Urinary bladder (tissue), 4 donors: Measurements from ENCODE around the gene BOC. TPM values are rescaled to one million over a fixed set of nuclear protein-coding genes. Genes with fewer than 3 reads are reported as not detected.

Experiments
- DNase-seq: peaks from one replicate; pipeline ENCODE4 v3.0.0-alpha.2; 2015; ENCODE audit errors: extremely low spot score
- H3K27ac ChIP-seq: one replicate; pipeline ENCODE4 v1.5.1; 2013; ENCODE audit warnings: low read depth, mild to moderate bottlenecking, moderate library complexity
- H3K36me3 ChIP-seq: one replicate; pipeline ENCODE4 v1.6.1; 2013; ENCODE audit warnings: mild to moderate bottlenecking, moderate library complexity; ENCODE audit not compliant: insufficient read depth
- H3K4me1 ChIP-seq: one replicate; pipeline ENCODE4 v1.6.1; 2013; ENCODE audit warnings: mild to moderate bottlenecking, moderate library complexity; ENCODE audit not compliant: insufficient read depth
- H3K4me3 ChIP-seq: one replicate; pipeline ENCODE4 v1.5.1; 2013; ENCODE audit warnings: low read depth, low read length
- WGBS: extraction: QIAGEN DNeasy Blood & Tissue Kit; methylation state at CpG from one replicate; pipeline ENCODE4 v1.1.7; 2013; 5-methylcytosine and 5-hydroxymethylcytosine counted together
- polyA plus RNA-seq: library from polyadenylated mRNA; stranded (reverse); fragments of 200-250 nt; gene quantifications from one replicate; pipeline ENCODE4 v1.2.3, GENCODE V29; 2013
- total RNA-seq: library from RNA; depleted of rRNA; stranded (reverse); fragments of >200 nt; gene quantifications from one replicate; pipeline ENCODE4 v1.2.3, GENCODE V29; 2014
- donor health status: healthy with polysubstance abuse.
- donor health status: healthy.

BOC gene
- total and polyA plus RNA-seq, 2 donors = 53.0 to 73.3 TPM

DNA sequence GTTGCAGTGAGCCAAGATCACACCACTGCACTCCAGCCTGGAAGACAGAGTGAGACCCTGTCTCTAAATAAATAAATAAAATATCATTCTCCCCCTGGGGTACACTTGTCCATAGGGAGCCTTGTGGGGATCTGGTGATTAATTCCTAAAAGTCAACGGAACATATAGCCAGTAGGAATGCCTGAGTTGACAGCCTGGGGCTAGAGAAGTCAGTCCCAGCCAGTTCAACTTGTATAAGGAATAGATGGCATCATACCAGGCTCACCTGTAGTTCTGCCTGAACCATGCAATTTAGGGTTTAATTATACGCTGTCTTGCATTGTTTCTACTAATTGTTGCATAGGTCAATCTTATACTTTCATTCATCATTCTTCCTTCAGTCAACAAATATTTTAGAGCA, 5.9 kb upstream of the BOC start:
- Histone ChIP-seq H3K4me1 (no peaks in the 10 kb centered on the region), H3K27ac (no peak overlapping the region), H3K4me3 (no peak overlapping the region), H3K36me3 (no peaks in the 10 kb centered on the region)
- WGBS = 91% methylated on average over 2 of the region's 2 CpGs
- DNase-seq = no peak

DNA sequence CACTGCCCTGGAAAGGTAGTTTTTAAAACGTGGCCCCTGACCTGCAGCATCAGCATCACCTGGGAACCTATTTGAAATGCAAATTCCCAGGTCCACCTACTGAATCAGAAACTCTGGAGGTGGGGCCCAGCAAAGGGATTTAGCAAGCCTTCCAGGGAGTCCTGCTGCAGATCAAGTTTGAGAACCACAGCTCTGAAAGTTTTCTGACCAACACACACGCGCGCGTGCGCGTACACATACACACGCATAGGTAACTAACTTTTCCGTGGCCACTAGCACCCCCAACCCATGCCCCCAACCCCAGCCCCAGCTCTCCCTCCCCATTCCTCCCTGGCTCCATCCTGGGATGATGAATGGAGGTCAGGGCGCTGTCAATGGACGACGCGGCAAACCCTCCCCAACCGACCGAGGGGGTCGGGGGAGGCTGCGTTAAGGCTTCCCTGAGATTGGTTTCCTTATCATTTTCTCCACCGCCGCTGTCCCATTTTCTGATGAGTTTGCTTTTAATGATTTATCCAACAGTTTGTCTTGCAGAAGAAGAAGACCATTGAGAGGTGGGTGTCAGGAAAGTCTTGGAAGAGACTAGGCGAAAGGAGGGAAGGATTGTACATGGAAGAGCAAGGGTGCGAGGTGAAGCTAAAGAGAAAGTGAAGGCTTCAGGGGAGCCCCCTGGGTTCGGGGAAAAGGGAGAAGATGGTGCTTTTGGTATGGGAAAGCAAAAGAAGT, 590 bp upstream of the BOC start:
- WGBS = 7% methylated on average over 22 of the region's 22 CpGs
- DNase-seq = no peak
- Histone ChIP-seq H3K27ac (no peak overlapping the region), H3K36me3 (no peaks in the 10 kb centered on the region), H3K4me1 (peaks cover 2% of the 10 kb centered on the region), H3K4me3 (peak overlapping the region; percentile 78)

GRCh38 chr3:113212150-113212843, 940 bp downstream of the BOC start:
- Histone ChIP-seq H3K4me3 (peak overlapping the region; percentile 78), H3K27ac (peak overlapping the region; percentile 90), H3K4me1 (peaks cover 2% of the 10 kb centered on the region), H3K36me3 (no peaks in the 10 kb centered on the region)
- no peak for DNase-seq
- WGBS = 1% methylated on average over 62 of the region's 62 CpGs

DNA sequence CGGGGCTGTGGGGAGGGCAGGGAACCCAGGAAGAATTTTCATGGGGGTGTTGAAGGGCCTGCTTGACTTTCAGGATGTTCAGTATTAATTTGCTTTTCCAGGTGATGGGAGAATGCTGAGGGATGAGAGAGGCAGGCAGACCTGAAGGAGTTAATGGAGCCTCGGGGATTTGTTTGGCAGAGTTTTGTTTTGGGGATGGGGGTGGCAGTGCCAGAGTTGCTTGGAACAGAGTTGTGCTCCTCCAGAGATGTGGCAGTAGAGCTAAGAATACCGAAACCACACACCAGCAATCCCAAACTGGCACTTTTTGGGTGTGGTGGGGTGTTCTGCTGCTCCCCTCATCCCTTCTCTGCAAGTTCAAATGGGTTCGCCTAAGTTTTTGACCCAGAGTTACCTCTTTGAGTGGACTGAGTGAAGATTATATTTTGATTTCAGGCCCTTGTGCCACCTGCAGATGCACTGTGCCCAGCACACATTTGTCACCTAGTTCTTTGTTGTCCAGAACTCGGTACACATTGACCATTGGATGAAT, 1.6 kb downstream of the BOC start:
- 17% methylated on average over 5 of the region's 5 CpGs for WGBS

GRCh38 chr3:113213896-113214587, 2.7 kb downstream of the BOC start:
- WGBS = 67% methylated on average over 7 of the region's 7 CpGs
- no peak for DNase-seq
- Histone ChIP-seq H3K27ac (no peak overlapping the region), H3K4me1 (peaks cover 2% of the 10 kb centered on the region), H3K36me3 (no peaks in the 10 kb centered on the region), H3K4me3 (peak overlapping the region; percentile 78)

More for the DNA sequence above, 1.6 kb downstream of the BOC start:
- DNase-seq = no peak
- H3K4me1 ChIP-seq = peaks cover 2% of the 10 kb centered on the region
- H3K36me3 ChIP-seq = no peaks in the 10 kb centered on the region
- H3K4me3 ChIP-seq = peak overlapping the region; percentile 78
- H3K27ac ChIP-seq = peak overlapping the region; percentile 90

GRCh38 chr3:113214917-113215595, 3.7 kb downstream of the BOC start:
- Histone ChIP-seq H3K27ac (peak overlapping the region; percentile 56), H3K4me3 (no peak overlapping the region), H3K36me3 (no peaks in the 10 kb centered on the region), H3K4me1 (peaks cover 2% of the 10 kb centered on the region)
- no peak for DNase-seq
- WGBS = 41% methylated on average over 2 of the region's 2 CpGs

DNA sequence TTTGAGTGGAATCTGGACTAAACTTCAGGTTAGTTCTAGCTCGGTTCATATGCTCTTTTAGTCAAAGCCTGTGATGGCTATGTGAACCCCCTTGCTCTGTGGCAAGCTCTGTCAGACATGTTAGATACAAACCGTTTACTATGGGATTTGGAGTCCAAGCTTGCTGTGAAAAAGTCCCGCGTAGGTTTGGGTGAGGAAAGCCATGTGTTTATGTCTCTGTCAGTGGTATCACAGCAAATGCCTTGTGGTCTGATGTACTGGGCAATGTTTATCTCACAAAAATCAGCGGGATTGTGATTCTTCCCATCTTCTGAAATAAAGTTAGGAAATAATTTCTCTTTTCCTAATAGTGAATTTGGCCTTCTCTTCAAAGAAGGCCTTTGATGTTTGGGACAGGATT, 5.0 kb downstream of the BOC start:
- DNase-seq = no peak

GRCh38 chr3:113218011-113218680, 6.8 kb downstream of the BOC start:
- Histone ChIP-seq H3K36me3 (no peaks in the 10 kb centered on the region), H3K4me3 (no peak overlapping the region), H3K27ac (no peak overlapping the region), H3K4me1 (peaks cover 2% of the 10 kb centered on the region)
- WGBS = 76% methylated on average over 10 of the region's 10 CpGs
- DNase-seq = no peak

More for the DNA sequence above, 5.0 kb downstream of the BOC start:
- H3K4me3 ChIP-seq = no peak overlapping the region
- H3K27ac ChIP-seq = no peak overlapping the region
- H3K4me1 ChIP-seq = peaks cover 2% of the 10 kb centered on the region
- WGBS = 38% methylated on average over 5 of the region's 5 CpGs
- H3K36me3 ChIP-seq = no peaks in the 10 kb centered on the region

DNA sequence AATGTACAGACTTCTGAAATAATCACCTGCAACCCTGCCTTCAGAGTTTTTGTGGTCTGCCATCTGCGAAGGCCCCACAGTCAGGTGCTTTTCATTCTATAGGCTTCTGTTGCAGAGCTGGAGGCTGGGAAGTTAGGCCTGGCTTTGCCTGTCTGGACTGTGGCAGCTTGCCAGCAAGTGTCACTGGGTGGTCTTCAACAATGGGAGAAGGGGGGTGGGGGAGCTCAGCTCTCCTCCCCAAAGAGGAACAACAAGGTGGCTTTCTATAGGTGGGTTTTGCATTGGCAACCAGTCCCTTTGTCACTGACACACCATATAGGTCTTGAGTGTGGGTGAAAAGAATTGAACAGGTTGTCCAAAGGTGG, 7.3 kb downstream of the BOC start:
- Histone ChIP-seq H3K4me3 (no peak overlapping the region), H3K4me1 (peaks cover 2% of the 10 kb centered on the region), H3K36me3 (no peaks in the 10 kb centered on the region), H3K27ac (no peak overlapping the region)
- 78% methylated on average over 1 of the region's 1 CpG for WGBS
- no peak for DNase-seq

DNA sequence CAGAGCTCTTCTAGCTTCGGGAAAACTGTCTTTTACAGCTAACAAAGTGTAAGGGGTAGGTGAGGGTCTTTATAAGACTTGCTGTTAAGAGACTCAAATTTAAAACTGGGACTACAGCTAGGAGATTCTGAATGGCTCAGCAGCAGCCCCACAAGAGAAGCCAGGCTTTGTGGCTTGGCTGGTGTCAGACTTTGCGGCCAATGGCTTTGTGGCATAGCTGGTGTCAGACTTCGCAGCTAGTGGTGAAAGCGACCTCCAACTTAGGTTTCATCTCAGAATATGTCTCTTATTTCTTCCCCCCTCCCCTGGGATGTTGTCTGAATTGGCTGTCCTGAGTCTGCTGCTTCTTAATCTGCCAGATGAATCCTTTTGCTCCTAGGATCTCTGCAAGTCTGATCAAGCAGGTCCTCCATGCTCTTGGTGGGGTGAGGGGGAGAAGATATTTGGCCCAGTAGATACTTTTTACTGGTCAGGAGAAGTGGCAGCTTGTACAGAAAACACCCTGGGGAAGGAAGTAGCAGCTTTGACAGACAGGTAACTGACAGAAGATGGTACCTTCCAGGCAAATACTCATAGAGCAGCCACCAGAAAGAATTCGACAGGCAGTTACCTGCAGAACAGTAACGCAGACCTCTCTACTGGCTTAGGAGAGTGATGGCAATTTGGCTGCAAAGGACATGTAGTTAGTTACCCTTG, 8.4 kb downstream of the BOC start:
- H3K4me1 ChIP-seq = no peaks in the 10 kb centered on the region
- H3K27ac ChIP-seq = no peak overlapping the region
- no peak overlapping the region for H3K4me3 ChIP-seq
- no peaks in the 10 kb centered on the region for H3K36me3 ChIP-seq
- no peak for DNase-seq
- WGBS = 65% methylated on average over 6 of the region's 6 CpGs

DNA sequence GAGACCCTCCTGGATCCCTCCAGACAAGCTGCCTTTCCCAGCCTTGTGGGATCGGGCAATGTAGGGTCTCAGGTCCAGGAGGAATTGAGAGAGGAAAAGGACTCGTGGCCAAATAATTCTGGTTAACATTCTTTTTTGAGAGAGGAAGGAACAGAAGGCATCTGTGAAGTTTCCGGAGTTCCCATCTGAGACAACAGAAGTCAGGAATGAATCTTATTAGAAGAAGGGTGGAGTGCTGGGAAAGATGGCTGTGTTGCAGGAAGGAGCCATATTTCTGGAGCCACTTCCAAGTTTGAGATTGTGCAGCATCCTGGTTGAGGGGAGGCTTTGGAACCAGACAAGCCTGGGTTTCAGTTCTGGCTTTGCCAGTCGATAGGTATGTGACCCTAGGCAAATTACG, 9.4 kb downstream of the BOC start:
- no peak for DNase-seq
- 75% methylated on average over 5 of the region's 5 CpGs for WGBS
- H3K36me3 ChIP-seq = no peaks in the 10 kb centered on the region
- no peak overlapping the region for H3K27ac ChIP-seq
- H3K4me3 ChIP-seq = no peak overlapping the region
- H3K4me1 ChIP-seq = no peaks in the 10 kb centered on the region

DNA sequence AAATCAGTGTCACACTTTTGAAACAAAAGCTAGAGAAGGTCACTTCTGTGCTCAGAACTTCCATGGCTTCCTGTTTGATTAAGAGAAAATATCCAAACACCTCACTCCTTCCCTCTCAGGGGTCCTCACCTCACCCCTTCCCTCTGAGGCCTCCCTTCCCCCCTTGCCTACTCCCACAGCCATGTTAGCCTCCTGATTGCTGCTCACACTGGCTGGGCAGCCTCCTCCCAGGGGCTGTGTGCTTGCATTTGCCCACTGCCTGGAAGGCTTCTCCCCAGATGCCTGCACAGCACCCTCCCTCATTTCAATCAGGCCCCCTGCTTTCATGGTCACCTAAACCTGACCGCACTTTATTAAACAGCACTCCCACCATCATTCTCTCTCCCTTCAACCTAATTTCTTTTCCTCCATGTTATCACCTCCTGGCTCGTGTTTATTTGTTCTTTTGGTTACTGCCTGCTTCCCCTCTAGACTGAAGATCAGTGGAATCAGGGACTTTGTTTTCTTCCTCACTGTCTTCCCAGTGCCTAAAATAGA, 10.4 kb downstream of the BOC start:
- Histone ChIP-seq H3K36me3 (no peaks in the 10 kb centered on the region), H3K4me3 (no peak overlapping the region), H3K4me1 (no peaks in the 10 kb centered on the region), H3K27ac (no peak overlapping the region)
- 56% methylated on average over 2 of the region's 2 CpGs for WGBS
- DNase-seq = no peak
